ENCODE results near the gene IRF3.
A peak's percentile ranks its signal among the peaks of the same experiment; 100 is the strongest.

IRF3 gene

GRCh38 chr19:49615861-49616260, 49.8 kb downstream of the IRF3 start:
- DNase-seq: no peak

- peak; percentile 92 for DNase-seq
Measured at GRCh38 chr19:49614096-49614833, 51.4 kb downstream of the IRF3 start.

- peak; percentile 56 for DNase-seq
Measured at GRCh38 chr19:49613374-49613773, 52.3 kb downstream of the IRF3 start.
